H7 (cell line): ENCODE measurements around the gene EPHA6. TPM values are rescaled to one million over a fixed set of nuclear protein-coding genes. Genes with fewer than 3 reads are reported as not detected.

Experiments used
- DNase-seq: peaks from one replicate; pipeline ENCODE4 v3.0.0; 2012
- H3K27me3 ChIP-seq: 2 replicates; pipeline ENCODE4 v1.6.0; 2011; ENCODE audit warnings: mild to moderate bottlenecking, low read length; ENCODE audit not compliant: control insufficient read depth, insufficient read depth
- H3K36me3 ChIP-seq: replicated peaks from 2 replicates; pipeline ENCODE4 v1.5.1; 2011; ENCODE audit warnings: low read length; ENCODE audit not compliant: control insufficient read depth, insufficient read depth
- H3K4me3 ChIP-seq: 2 replicates; pipeline ENCODE4 v1.5.1; 2011; ENCODE audit warnings: low read depth, mild to moderate bottlenecking, control low read depth, low read length, moderate library complexity; ENCODE audit not compliant: insufficient read depth
- total RNA-seq: library from RNA; depleted of rRNA; stranded (reverse); fragments of >200 nt; shearing (Covaris generic); gene quantifications from 2 replicates; pipeline ENCODE4 v1.2.3, GENCODE V29; 2014

EPHA6 gene
- total RNA-seq, 1 experiment from 2014 or later = 0.66 TPM

DNA sequence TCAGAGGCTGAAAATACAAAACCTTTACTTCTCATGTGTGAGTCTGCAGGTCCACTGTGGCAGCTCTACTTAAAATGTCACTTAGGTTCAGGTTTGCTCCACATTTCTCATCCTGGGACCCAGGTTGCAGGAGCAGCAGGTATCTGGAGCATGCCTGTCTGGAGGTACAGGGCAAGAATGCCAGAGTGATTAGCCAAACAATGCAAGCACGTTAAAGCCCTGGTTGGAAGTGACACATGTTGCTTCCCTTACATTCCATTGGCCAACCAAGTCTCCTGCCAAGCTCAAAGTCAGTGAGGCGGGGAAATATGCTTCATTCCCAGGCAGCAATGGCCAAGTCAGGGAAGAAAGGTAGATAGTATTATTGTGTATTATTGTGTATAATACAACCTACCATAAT is 873.3 kb downstream of the EPHA6 start:
- Histone ChIP-seq H3K4me3 (no peak overlapping the region), H3K27me3 (no peaks in the 10 kb centered on the region), H3K36me3 (no peaks in the 10 kb centered on the region)
- peak; percentile 34 for DNase-seq

DNA sequence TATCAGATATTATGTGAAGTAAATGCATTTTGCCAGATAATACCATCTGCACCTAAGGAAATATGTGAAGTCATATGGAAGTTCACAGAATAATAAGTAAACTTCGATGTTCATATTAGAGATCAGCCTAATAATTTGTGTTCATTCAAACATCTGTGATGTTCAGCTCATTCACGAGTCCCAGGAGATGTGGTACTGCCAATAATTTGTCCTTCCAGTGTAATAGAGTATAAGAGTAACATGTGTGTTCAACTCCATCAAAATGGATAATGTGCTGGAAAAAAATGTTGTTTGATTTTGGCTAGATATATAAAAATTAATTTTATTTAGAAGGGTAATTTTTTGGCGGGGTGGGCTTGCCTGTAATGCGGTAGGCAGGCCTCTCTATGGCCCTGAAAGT is 874.7 kb downstream of the EPHA6 start:
- H3K36me3 ChIP-seq = no peaks in the 10 kb centered on the region
- no peaks in the 10 kb centered on the region for H3K27me3 ChIP-seq
- DNase-seq = no peak
- H3K4me3 ChIP-seq = no peak overlapping the region

DNA sequence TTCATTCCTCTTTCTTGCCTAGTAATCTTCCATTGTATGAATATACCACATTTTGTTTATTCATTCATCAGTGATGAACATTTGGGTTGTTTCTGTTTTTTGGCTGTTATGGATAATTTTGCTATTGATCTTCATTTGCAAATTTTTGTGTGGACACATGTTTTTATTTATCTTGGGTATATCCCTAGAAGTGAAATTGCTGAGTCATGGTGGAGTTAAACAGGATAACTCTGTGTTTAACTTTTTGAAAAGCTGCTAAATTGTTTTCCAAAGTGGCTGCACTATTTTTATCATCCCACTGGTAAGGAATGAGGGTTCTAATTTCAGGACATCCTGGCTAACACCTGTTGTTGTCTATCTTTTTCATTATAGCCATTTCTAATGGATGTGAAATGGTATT is 875.6 kb downstream of the EPHA6 start:
- Histone ChIP-seq H3K27me3 (no peaks in the 10 kb centered on the region), H3K4me3 (no peak overlapping the region), H3K36me3 (no peaks in the 10 kb centered on the region)
- DNase-seq = no peak

DNA sequence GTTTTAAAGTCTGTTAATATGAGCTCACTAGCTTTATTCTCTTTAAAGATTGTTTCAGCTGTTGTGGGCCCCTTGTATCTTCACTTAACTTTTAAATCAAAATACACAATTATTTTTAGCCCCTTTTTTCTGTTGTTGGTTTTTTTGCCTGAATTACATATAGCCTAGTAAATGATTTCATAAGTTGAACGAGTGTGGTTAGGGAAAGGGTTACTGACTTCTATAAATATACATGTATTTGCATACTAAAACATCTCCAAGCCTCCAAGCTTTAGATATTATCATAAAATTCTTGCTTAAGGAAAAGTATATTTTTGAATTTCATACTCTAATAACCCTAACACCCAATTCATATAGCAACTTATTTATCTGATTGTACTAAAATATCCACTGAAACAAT is 877.0 kb downstream of the EPHA6 start:
- Histone ChIP-seq H3K36me3 (no peaks in the 10 kb centered on the region), H3K4me3 (no peak overlapping the region), H3K27me3 (no peaks in the 10 kb centered on the region)
- DNase-seq = no peak

DNA sequence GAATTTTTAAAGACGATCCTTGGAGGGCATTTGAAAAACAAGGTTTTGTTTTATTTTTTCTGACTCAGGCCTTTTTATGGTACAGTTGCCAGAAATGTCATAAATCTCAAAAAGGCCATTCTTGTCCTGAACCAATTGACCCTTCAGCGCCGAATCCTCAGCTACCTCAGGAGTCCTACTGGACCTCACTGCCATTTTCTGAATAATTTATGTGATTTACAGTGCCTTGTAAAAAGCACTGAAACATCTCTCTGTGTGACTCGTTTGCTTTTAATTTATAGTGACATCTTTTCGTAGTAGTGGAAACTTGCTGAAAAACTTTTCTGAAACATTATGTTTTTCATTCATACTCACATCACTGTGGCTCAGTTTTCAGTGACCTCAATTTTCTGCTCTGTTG is 878.0 kb downstream of the EPHA6 start:
- Histone ChIP-seq H3K27me3 (no peaks in the 10 kb centered on the region), H3K4me3 (no peak overlapping the region), H3K36me3 (no peaks in the 10 kb centered on the region)
- no peak for DNase-seq

DNA sequence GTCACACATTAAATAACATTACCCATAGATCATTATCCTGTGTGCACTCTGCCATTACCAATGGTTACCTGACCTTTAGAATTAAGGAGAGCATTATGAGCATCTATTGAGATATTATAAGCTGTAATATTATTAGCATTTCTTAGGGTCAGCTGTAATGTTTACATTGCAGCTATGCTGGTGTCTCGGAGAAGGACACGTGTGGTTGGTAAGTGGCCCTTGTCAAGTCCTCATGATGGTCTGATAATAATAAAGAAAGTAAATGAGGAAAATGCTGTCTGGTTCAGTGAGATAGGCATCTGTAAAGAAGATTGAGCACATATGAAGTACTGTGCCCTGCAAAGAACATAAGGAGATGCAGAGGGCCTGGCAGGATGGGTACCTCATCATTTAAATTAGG is 878.4 kb downstream of the EPHA6 start:
- H3K36me3 ChIP-seq = no peaks in the 10 kb centered on the region
- DNase-seq = no peak
- no peak overlapping the region for H3K4me3 ChIP-seq
- H3K27me3 ChIP-seq = no peaks in the 10 kb centered on the region

DNA sequence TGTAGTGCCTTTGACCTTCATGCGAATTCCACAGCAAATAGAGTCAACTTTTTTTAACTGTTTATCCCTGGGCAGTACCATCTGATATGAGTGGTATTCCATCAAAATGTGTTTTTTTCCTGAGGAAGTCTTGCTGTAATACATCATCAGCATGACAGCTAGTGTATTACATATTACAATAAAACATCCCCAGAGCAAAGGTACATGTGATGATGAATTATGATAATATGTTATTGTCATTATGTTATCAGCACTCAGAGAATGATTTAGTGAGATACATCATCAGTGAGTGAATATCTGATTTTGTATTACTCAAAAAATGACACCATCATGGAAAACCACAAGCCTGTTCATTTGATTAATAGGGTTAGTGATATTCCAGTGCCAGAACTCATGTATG is 880.5 kb downstream of the EPHA6 start:
- no peaks in the 10 kb centered on the region for H3K27me3 ChIP-seq
- H3K36me3 ChIP-seq = no peaks in the 10 kb centered on the region
- no peak for DNase-seq
- no peak overlapping the region for H3K4me3 ChIP-seq

DNA sequence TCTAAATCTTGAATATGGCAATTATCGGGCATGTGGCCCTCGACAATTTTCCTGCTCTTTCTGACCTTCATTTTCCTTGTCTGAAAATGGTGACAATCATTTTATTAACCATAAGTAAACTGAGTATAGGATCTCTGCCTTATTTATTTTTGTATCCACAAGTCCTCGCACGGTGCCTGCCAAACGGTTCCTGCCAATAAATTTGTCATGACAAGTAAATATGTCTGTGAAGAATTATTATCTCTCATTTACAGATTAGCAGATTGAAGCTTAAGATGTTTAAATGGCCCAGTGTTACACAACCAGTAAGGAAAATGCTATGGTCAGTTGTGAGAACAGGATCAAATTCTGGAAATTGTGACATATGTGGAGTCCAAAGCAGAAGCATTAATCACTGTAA is 884.3 kb downstream of the EPHA6 start:
- DNase-seq = no peak
- Histone ChIP-seq H3K36me3 (no peaks in the 10 kb centered on the region), H3K4me3 (no peak overlapping the region), H3K27me3 (no peaks in the 10 kb centered on the region)

DNA sequence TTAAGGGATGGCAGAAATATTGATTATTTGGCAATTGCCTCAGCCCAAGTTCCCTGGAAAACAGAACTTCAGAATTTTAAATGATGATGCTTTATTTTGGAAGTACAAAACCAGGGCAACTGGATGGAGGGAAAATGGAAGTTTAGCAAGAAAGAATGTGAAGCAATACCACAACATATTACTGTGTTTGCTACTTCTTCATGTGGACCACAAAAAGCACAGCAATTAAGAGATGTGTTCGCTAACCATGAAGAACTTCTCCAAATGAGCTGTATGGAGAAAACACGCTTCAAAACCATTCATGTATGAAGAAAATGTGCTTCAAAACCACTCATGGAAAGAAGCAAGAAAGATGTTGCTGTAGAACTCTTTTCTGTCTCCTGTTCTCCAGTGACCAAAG is 885.5 kb downstream of the EPHA6 start:
- DNase-seq = no peak
- H3K27me3 ChIP-seq = no peaks in the 10 kb centered on the region
- no peak overlapping the region for H3K4me3 ChIP-seq
- no peaks in the 10 kb centered on the region for H3K36me3 ChIP-seq

DNA sequence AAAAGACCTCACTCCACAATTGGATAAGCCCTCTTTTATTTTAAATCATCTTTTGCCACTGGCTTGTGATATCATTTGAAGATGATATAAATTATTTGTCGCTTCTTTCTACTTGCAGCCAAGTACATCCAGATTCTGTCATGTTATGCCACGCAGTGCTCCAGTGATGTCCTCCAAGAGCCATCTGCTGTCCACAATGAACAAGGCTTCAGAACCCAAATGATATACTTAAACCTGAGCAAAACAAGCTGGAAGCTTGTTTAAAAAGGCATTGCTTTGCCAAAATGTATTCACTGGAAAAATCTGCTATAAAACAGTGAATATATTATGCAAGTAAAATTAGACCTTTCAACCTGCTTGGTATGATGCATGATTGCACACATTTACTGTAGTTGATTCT is 891.4 kb downstream of the EPHA6 start:
- H3K4me3 ChIP-seq = no peak overlapping the region
- no peaks in the 10 kb centered on the region for H3K27me3 ChIP-seq

DNA sequence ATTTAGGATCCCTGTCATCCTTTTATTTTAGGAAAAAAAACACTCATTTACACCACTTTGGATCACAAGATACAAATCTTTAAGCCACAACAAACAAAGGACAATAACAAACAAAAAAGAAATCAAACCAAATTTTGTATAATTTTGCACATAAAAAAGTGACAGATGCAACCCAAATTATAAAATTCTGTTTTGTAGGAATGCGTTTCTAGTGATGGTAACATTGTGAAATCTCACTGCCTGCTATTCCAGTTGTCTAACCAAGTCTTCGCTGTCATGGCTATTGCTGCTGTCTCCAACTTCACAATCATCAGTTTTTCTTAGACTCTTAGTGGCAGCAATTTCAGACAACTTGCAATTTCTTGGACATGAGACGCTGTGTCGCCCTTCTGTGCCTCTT is 891.8 kb downstream of the EPHA6 start:
- no peaks in the 10 kb centered on the region for H3K36me3 ChIP-seq
- no peak for DNase-seq
- H3K27me3 ChIP-seq = no peaks in the 10 kb centered on the region
- H3K4me3 ChIP-seq = no peak overlapping the region

More for the DNA sequence above, 891.4 kb downstream of the EPHA6 start:
- no peak for DNase-seq
- no peaks in the 10 kb centered on the region for H3K36me3 ChIP-seq

DNA sequence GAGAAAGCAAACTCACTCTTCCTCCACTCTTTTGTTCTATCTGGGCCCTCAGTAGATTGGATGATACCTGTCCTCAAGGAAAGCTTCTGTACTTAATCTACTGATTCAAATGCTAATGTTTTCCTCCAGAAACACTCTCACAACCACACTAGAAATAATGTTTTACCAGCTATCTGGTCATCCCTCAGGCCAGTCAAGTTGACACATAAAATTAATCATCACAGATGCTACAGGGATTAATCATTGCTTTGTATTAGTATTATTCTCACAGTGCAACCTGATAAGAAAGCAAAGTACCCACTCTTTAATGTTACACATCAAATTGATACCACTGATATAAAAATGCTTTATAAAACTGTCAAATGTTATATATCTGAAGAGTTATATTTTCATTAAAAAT is 897.3 kb downstream of the EPHA6 start:
- H3K4me3 ChIP-seq = no peak overlapping the region
- no peaks in the 10 kb centered on the region for H3K36me3 ChIP-seq
- DNase-seq = no peak
- no peaks in the 10 kb centered on the region for H3K27me3 ChIP-seq

DNA sequence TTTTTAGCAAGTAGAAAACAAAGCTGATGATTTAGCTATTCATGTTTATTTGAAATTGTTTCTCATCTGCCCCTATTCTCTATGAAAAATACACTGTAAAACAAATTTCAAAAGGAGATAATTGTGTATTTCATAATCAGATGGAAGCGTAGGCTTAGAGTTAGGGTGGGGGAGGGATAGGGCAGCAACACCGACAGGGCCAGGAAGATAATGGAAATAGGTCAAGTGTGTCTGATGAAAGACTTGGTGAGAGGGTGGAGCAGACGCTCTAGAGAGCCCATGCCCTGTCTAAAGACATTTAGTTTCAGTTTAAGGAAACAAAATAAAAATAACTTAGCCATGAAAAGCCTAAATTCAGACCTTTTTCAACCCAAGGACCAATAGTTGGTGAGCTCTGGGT is 898.5 kb downstream of the EPHA6 start:
- Histone ChIP-seq H3K27me3 (no peaks in the 10 kb centered on the region), H3K36me3 (no peaks in the 10 kb centered on the region), H3K4me3 (no peak overlapping the region)
- DNase-seq = no peak

DNA sequence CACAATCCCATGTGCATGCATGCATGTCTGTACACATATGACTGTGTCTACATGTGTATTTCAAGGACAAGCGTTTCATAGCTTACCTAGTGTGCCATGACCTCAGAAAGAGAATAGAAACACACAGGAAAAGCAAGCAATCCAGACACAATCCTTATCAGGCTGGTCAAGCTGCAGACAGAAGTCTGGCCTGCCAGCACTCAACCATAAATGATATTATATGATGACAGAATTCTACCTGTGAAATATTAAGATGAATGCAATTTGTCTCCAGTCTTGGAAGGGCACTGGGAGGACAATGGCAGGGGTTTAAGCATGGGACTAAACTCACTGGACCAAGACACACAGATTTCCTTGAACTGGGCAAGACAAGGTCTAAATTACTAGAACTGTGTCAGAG is 899.2 kb downstream of the EPHA6 start:
- Histone ChIP-seq H3K4me3 (no peak overlapping the region), H3K36me3 (no peaks in the 10 kb centered on the region), H3K27me3 (no peaks in the 10 kb centered on the region)
- no peak for DNase-seq

DNA sequence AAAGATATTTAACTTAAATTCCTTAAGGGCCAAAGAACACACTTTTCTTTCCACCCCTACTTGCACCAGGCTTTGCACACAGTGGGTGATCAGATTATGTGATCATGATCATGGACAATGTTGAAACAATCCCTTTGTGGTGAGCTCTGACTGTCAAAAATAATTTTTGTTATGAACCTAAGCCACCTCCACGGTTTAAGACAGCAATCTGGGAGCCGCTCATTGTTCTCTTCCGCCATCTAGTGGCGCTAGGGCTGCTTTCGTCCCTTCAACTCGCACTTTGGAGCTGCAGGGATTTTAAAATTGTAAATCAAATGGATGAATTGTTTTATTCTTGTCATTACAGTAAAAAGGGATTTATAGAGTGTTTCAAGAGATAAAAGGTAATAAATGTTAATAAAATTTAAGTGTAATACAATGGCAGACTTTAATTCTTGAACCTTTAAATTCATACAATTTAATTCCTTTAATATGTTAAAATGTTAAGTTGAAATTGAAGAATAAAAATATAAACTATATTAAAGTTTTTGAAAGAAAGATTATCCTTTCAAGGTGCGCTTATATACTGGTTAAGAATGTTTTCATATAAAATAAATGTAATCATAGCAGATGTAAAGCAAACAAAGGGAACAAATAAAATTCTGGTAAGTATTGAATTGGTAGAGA is 904.9 kb downstream of the EPHA6 start:
- no peak overlapping the region for H3K4me3 ChIP-seq
- no peaks in the 10 kb centered on the region for H3K27me3 ChIP-seq
- no peaks in the 10 kb centered on the region for H3K36me3 ChIP-seq
- peak; percentile 59 for DNase-seq

DNA sequence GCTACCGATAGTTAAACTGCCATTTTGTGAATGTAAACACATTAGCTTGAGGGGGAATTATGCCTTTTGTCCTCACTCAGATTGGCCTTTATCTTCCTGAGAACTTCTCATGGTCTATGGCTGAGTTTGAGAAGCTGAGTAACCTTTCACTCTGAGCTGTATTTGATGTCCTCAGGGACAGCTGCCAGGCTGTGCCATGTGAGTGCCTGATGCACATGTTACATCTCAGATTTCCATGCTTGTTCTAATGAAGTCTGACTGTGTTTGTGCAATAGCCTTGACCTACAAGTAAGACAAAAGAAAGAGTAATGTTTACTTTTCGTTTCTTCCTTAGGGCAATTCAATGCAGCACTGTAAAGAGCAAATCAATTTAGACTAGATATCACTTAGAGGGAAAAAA is 906.0 kb downstream of the EPHA6 start:
- H3K36me3 ChIP-seq = no peaks in the 10 kb centered on the region
- H3K4me3 ChIP-seq = no peak overlapping the region
- no peaks in the 10 kb centered on the region for H3K27me3 ChIP-seq
- DNase-seq = no peak
